Measurements from ENCODE around the gene CDH12.

GRCh38 chr5:22604711-22605110 lies 248.4 kb downstream of the CDH12 start:
- no peak for TF ChIP-seq CTCF (IDR thresholded peaks at IDR 0.05)
- TF ChIP-seq POLR2A (IDR thresholded peaks at IDR 0.05), result no peak

All from ovary (tissue), 3 donors.